Skeletal muscle satellite cell (primary cell): ENCODE data around the gene OAS1.
"Not testable (repeated sequence)": the region's sequence is repeated elsewhere in the genome, so short reads cannot be mapped to it uniquely, and the experiment has no call there.

ENCODE experiments used
- H3K27me3 ChIP-seq: 2 replicates; pipeline ENCODE4 v1.7.0; 2013; ENCODE audit warnings: low read length; ENCODE audit not compliant: control insufficient read depth, insufficient read depth
- H3K36me3 ChIP-seq: 2 replicates; pipeline ENCODE4 v1.7.0; 2013; ENCODE audit warnings: mild to moderate bottlenecking, control low read depth, low read length; ENCODE audit not compliant: insufficient read depth
- H3K4me1 ChIP-seq: 2 replicates; pipeline ENCODE4 v1.7.0; 2013; ENCODE audit warnings: low read length; ENCODE audit not compliant: control insufficient read depth, insufficient read depth
- H3K4me2 ChIP-seq: 2 replicates; pipeline ENCODE4 v1.7.0; 2013; ENCODE audit warnings: mild to moderate bottlenecking, low read length
- H3K4me3 ChIP-seq: 2 replicates; pipeline ENCODE4 v1.7.0; 2013; ENCODE audit warnings: low read length
- H3K9ac ChIP-seq: 2 replicates; pipeline ENCODE4 v1.7.0; 2013; ENCODE audit warnings: mild to moderate bottlenecking, low read depth, low read length, moderate library complexity
- H3K9me3 ChIP-seq: replicated peaks from 2 replicates; pipeline ENCODE4 v1.7.0; 2013; ENCODE audit warnings: mild to moderate bottlenecking, control low read depth, low read length

OAS1 gene

DNA sequence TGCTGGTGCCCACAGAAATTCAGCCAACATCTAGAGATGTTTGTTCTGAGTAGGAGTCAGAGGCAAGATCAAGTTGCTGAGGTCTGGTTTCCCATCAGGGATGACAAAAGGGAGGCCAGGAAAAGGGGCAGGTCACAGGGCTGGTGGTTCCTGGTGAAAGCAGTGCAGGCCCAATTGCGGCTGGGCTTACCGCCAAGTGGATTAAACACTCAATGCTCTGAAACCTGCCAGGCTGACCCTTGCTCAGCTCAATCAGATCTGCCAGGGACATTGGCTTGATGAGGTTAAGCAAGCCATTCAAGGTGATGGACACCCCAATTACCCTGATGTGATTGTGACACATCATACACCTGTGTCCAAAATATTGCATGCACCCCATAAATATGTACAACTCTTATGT, 5.5 kb upstream of the OAS1 start:
- Histone ChIP-seq H3K4me3 (no peak overlapping the region), H3K9ac (no peak overlapping the region), H3K27me3 (peaks cover 11% of the 10 kb centered on the region), H3K9me3 (no peaks in the 10 kb centered on the region), H3K4me2 (no peak overlapping the region), H3K36me3 (no peaks in the 10 kb centered on the region), H3K4me1 (peaks cover 12% of the 10 kb centered on the region)

DNA sequence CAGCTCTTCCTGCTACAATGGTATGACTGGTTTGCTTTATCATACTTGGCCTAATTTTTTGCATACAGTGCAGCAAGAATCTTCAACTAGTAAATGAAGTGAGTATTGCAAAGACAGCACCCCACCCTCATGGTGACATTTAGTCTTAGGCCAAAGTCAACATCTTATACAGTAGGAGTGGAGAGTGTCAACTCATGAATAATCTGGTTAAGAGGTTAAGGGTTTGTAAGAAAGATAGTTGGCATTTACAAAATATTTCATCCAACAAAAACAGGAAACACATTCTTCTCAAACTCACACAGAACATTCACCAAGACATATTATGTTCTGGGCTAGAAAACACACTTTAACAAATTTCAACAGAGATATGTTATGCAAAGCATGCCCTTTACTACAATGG, 2.2 kb upstream of the OAS1 start:
- H3K9me3 ChIP-seq: no peaks in the 10 kb centered on the region
- H3K4me1 ChIP-seq: peaks cover 12% of the 10 kb centered on the region
- no peak overlapping the region for H3K9ac ChIP-seq
- no peaks in the 10 kb centered on the region for H3K36me3 ChIP-seq
- peak overlapping the region; percentile 29 for H3K4me2 ChIP-seq
- no peak overlapping the region for H3K4me3 ChIP-seq
- H3K27me3 ChIP-seq: peaks cover 18% of the 10 kb centered on the region

DNA sequence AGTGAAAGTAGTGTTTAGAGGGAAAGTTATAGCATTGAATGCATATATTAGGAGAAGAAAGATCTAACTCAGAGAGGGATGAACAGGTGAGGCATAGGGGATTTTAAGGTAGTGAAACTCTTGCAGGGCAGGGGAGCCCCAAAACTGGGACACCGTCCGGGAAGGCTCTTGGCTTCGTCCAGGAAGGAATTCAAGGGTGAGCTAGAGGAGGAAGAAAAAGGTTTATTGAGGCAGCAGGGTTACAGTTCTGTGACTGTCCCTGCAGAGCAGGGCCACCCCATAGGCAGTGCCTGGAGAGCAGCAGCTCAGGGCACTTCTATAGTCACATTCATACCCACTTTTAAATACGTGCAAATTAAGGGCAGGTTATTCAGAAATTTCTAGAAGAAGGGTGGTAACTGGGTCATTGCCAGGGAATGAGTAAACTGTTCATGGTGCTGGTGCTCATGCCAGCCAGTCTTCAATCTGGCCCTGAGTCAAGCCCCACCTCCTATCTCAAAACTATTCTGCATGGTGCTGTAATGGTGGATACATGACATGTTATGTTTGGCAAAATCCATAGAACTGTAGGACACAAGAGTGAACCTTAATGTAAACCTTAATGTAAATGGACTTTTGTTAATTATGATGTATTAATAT, 1.2 kb upstream of the OAS1 start:
- Histone ChIP-seq H3K4me2 (no peak overlapping the region), H3K4me1 (peaks cover 12% of the 10 kb centered on the region), H3K9me3 (no peaks in the 10 kb centered on the region), H3K4me3 (no peak overlapping the region), H3K9ac (no peak overlapping the region), H3K27me3 (peaks cover 18% of the 10 kb centered on the region), H3K36me3 (no peaks in the 10 kb centered on the region)

DNA sequence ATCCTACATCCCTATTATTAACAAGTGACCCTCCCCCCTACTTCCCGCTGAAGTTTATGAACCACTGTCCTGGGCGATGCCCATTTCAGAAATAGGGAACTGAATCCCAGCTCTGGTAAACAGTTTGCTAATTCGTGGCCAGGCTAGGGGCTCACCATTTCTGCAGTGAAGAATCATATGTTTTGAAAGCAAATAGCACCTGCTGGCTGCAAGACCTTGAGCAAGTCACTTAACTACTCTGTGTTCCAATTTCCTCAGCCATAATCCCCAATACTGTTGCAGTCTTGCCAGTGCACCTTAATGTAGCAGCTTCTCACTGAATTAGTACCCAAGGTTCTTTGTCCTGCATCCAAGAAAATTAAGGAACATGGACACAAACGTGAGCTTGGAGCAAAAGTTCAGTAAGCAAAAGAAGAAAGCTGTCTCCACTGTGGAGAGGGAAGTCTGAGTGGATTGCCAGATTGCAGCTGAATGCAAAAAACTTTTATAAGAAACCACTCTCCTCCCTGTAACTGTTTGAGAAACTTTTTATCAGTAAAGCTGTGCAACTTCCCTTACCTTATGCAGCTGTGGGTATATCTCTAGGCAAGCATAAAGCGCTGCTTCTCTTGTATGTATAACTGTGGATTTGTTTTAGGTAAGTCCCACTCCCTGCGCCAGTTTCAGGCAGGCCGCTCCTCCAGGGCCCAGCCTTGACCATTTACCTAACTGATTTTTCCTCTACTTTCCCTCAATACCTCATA, 824 bp downstream of the OAS1 start:
- Histone ChIP-seq H3K4me1 (peaks cover 12% of the 10 kb centered on the region), H3K9ac (no peak overlapping the region), H3K36me3 (no peaks in the 10 kb centered on the region), H3K4me3 (no peak overlapping the region), H3K4me2 (no peak overlapping the region), H3K9me3 (peaks cover 2% of the 10 kb centered on the region), H3K27me3 (peaks cover 18% of the 10 kb centered on the region)

DNA sequence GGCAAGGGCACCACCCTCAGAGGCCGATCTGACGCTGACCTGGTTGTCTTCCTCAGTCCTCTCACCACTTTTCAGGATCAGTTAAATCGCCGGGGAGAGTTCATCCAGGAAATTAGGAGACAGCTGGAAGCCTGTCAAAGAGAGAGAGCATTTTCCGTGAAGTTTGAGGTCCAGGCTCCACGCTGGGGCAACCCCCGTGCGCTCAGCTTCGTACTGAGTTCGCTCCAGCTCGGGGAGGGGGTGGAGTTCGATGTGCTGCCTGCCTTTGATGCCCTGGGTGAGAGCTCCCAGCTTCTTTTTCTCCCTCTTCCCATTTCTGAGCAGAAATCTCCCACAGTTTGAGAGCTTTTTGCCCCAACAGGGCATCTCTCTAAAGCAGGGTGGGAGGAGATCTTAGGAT, 1.8 kb downstream of the OAS1 start:
- peaks cover 10% of the 10 kb centered on the region for H3K9me3 ChIP-seq
- no peak overlapping the region for H3K9ac ChIP-seq
- H3K27me3 ChIP-seq: peaks cover 18% of the 10 kb centered on the region
- no peak overlapping the region for H3K4me3 ChIP-seq
- no peak overlapping the region for H3K4me2 ChIP-seq
- no peaks in the 10 kb centered on the region for H3K36me3 ChIP-seq
- peaks cover 12% of the 10 kb centered on the region for H3K4me1 ChIP-seq

DNA sequence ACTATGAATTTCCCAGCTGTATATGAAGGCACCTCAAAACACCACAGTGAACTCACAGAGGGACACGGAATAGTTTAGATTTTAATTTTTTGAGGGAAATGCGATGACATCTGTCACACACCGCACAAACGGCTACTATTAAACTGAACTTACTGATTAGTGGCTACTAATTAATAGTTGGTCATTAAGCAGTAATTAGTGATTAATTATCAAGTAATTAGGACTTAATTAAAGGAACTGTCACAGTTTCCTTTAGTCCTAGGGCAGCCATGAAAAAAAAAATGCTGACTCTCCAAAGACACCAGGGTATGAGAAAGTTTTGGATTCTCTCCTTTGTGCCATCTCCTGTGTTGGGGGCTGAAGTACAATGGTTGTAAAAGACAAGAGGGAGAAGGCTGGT, 2.9 kb downstream of the OAS1 start:
- Histone ChIP-seq H3K9ac (no peak overlapping the region), H3K4me2 (no peak overlapping the region), H3K4me3 (no peak overlapping the region), H3K36me3 (no peaks in the 10 kb centered on the region), H3K27me3 (peaks cover 18% of the 10 kb centered on the region), H3K9me3 (peaks cover 10% of the 10 kb centered on the region), H3K4me1 (peaks cover 7% of the 10 kb centered on the region)

DNA sequence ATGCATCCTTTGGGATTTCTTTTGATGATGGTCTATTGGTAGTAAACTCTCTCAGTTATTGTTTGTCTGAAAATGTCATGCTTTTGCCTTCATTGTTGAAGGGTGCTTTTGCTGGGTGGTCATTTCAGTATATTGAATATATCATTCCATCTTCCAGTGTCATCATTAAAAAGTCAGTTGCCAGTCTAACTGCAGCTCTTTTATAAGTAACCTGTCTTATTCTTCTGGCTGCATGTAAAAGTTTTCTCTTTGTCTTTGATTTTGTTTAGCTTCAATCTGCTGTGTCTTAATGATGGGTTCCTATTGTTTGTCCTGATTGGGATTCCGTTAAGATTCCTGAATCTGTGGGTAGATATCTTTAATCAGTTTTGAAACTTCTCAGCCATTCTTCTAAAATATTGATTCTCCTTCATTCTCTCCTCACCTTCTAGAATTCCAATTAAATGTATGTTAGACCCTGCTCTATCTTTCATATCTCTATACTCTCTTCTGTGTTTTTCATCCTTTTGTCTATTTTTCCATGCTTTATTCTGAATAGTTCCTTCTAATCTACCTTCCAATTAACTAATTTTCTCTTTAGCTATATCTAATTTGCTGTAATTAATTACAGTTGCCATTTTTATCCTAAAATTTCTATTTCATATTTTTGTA, 6.4 kb downstream of the OAS1 start:
- Histone ChIP-seq H3K4me2 (no peak overlapping the region), H3K4me3 (no peak overlapping the region), H3K4me1 (no peaks in the 10 kb centered on the region), H3K9ac (no peak overlapping the region), H3K27me3 (peaks cover 10% of the 10 kb centered on the region), H3K36me3 (no peaks in the 10 kb centered on the region), H3K9me3 (peaks cover 10% of the 10 kb centered on the region)

DNA sequence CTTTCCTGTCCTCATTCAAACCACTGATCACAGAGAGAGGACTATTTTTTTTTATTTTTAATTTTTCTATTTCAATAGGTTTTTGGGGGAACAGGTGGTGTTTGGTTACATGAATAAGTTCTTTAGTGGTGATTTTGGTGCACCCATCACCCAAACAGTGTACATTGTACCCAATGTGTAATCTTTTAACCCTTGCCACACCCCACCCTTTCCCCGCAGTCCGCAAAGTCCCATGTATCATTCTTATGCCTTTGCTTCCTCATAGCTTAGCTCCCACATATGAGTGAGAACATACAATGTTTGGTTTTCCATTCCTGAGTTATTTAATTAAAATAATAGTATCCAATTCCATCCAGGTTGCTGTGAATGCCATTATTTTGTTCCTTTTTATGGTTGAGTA, 7.1 kb downstream of the OAS1 start:
- H3K36me3 ChIP-seq, H3K9ac ChIP-seq, H3K4me1 ChIP-seq, H3K4me3 ChIP-seq, H3K27me3 ChIP-seq, H3K4me2 ChIP-seq: not testable (repeated sequence)
- H3K9me3 ChIP-seq: peaks cover 10% of the 10 kb centered on the region

DNA sequence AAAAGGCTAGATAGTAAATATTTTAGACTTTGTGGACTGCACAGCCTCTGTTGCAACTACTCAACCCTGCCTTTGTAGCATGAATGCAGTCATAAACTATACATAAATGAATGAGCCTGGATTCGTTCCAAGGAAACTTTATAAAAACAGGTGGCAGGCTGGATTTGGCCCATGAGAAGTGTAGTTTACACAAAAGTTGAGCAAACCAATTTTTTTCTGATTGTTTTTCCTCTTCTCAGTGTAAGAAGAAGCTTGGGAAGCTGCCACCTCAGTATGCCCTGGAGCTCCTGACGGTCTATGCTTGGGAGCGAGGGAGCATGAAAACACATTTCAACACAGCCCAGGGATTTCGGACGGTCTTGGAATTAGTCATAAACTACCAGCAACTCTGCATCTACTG, 9.5 kb downstream of the OAS1 start:
- Histone ChIP-seq H3K9ac (no peak overlapping the region), H3K4me1 (no peaks in the 10 kb centered on the region), H3K4me2 (no peak overlapping the region), H3K36me3 (no peaks in the 10 kb centered on the region), H3K4me3 (no peak overlapping the region), H3K9me3 (peaks cover 10% of the 10 kb centered on the region), H3K27me3 (peaks cover 5% of the 10 kb centered on the region)

DNA sequence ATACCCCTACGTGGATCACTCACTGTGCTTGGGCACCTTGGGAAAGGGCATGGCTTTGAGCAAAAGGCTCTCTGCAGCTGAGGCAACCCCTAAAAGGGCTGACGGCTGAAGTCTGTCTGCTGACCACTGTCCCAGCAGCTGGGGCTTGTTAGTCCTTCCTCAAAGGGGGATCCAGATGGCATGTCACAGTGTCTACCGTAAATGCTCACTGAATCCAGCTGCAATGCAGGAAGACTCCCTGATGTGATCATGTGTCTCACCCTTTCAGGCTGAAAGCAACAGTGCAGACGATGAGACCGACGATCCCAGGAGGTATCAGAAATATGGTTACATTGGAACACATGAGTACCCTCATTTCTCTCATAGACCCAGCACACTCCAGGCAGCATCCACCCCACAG, 12.4 kb downstream of the OAS1 start:
- H3K4me1 ChIP-seq: no peaks in the 10 kb centered on the region
- H3K36me3 ChIP-seq: no peaks in the 10 kb centered on the region
- H3K27me3 ChIP-seq: peaks cover 15% of the 10 kb centered on the region

DNA sequence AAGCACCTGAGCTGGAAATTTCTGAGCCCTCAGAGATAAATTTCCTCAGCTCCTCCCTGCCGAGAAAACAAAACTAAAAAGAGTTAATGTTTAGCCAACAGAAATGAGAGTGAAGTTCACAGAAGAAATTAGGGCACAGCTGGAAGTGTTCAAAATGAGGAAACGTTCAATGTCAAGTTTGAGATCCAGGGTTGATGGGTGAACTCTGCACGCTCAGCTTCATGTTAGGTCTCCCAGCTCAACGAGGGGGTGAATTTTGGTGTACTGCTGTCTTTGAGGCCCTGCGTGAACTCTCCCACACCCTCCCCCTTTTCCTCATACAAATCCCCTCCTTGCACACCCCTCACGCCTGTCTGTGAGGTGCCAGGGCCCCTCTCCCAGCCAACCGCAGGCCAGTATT, 18.2 kb downstream of the OAS1 start:
- no peaks in the 10 kb centered on the region for H3K9me3 ChIP-seq
- H3K9ac ChIP-seq: no peak overlapping the region

More for the DNA sequence above, 12.4 kb downstream of the OAS1 start:
- no peak overlapping the region for H3K4me3 ChIP-seq
- no peaks in the 10 kb centered on the region for H3K9me3 ChIP-seq
- H3K9ac ChIP-seq: no peak overlapping the region
- H3K4me2 ChIP-seq: no peak overlapping the region

More for the DNA sequence above, 18.2 kb downstream of the OAS1 start:
- Histone ChIP-seq H3K36me3 (no peaks in the 10 kb centered on the region), H3K27me3 (peaks cover 27% of the 10 kb centered on the region), H3K4me3 (no peak overlapping the region), H3K4me1 (no peaks in the 10 kb centered on the region), H3K4me2 (no peak overlapping the region)
